ENCODE results near the gene PCLO.

The PCLO gene

GRCh38 chr7:82818171-82818570, 344.5 kb downstream of the PCLO start:
- no peak for DNase-seq

GRCh38 chr7:82816272-82816671, 346.4 kb downstream of the PCLO start:
- DNase-seq, result no peak

- DNase-seq, result no peak
These were observed 352.0 kb downstream of the PCLO start for GRCh38 chr7:82810558-82811259.

DNA sequence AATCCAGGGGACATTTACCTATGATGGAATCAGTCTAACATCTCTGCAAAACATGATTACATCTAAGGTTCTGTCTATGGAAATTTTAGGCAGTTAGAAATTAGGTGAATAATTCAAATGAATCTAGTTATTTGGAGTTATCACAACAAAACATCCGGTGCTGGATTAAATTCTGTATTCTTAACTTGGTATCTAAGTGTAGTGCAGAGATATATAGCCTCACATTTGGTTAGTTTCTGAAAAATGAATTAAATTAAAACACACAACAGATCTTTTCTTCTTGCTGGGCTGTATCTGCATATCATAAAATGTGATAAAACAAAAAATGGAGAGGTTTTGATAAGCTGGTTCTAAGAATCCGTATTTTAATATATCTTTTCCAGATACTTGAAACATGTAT, 354.1 kb downstream of the PCLO start:
- no peak for DNase-seq

DNA sequence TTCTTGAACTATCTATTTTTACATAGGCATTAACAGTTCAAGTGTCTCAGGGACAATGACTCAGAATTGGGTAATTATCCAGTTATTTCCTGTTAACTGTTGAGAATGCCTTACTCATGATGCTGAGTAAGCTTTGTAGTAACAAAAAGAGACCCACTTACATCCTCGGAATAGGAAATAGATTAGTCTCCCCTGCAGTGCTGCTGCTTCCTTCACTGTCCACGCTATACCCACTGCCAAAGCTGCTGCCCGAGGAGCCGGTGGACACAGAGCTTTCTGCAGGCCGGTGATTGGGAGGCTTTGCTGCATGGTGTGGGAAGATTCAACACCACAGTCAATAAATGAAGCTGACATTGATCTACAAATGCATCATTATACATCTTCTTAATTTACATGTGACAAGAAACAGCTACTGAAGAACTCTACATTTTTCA, 357.1 kb downstream of the PCLO start:
- DNase-seq, result no peak

DNA sequence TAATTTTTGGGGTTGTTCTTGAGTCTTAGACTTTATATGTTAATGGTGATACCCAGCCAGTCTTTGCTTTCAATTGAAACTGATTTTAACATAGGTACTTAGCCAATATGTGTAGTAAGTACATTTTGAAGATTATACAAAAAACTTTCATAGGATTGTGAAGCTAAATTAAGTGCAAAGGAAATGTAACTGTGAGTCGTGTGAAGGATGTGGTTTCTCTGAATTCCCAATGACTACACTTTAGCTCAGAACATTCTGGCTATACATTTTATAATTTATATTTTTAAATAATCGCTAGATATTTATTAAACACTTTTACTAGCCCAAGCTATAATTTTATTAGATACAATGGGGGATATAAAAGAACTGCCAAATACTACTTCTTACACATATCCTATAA, 359.3 kb downstream of the PCLO start:
- no peak for DNase-seq

GRCh38 chr7:82789883-82790609, 372.6 kb downstream of the PCLO start:
- no peak for DNase-seq

DNA sequence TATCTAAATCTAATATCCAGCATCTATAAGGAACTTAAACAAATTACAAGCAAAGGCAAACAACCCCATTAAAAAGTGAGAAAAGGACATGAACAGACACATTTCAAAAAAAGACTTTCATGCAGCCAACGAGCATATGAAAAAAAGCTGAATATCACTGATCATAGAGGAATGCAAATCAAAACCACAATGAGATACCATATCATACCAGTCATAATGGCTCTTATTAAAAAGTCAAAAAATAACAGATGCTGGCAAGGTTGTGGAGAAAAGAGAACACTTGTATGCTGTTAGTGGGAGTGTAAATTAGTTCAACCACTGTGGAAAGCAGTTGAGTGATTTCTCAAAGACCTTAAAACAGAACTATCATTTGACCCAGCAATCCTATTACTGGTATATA, 384.7 kb downstream of the PCLO start:
- DNase-seq, result no peak

DNA sequence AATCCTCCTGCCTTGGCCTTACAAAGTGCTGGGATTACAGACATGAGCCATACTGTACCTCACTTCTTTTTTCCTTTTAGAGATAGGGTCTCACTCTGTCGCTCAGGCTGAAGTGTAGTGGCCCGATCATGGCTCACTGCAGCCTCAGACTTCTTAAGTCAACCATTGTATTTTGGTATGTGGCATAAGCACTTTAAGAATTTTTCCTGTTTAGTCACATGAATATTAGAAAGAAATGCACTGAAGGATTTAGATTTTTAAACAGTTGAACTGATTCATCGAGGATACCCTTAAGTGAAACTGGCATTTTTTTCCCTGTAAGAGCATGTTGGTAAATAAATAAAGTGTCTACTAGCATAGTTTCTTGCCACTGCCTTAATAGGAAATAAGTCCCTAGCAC, 399.8 kb downstream of the PCLO start:
- DNase-seq, result no peak

DNA sequence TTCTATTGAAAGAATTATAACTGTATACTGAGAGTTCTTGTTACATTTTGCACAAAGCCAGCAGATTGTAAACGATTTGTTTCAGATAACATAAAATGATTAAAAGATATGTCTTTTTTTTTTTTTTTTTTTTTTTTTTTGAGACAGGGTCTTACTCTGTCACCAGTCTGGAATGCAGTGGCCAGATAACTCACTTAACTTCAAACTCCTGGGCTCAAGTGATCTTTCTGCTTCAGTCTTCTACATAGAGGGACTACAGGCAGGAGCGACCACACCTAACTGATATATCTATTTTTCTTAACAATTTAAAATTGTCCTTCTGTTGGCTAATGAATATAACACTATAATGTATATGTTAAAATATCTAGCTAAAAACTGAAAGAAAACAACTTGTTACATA, 401.9 kb downstream of the PCLO start:
- no peak for DNase-seq

GRCh38 chr7:82760074-82760473, 402.6 kb downstream of the PCLO start:
- no peak for DNase-seq

DNA sequence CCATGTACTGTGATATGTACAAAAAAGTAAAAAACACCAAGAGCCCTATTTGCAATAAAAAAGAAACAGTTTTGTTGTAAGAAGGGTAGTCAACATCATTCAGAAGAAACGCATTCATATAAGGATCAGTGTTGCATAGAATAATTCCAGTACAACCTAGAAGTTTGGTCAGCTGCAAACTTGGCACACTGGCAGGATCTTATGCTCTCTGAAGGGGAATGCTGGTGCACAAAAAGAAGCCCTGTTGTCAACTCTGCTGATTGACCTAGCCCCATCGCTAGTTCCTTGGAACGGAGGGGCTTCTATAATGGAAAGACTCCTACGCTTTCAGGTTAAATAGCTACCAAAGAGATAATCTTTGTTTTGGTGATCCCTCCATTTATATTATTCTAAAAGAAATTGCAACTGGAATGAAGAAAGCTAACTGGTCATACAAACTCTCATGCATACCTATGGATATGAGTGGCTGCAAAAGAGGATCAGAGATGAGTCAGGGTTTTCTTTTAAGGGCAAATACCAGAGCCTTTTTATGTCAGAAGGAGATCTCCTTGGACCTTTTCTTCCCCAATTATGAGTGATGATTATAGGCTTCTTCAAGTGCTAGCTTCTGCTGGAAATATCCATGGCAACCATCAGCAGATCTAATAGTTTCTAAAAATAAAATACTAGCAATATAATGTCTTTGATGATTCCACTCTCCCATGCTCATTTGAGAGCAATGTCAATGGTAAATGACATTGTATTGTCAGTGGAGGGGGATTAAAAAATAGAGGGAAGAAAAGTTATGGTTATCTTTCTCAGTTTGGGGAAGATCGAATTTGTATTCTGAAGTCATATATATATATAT, 406.8 kb downstream of the PCLO start:
- DNase-seq, result no peak

GRCh38 chr7:82750007-82750406, 412.7 kb downstream of the PCLO start:
- DNase-seq, result no peak

DNA sequence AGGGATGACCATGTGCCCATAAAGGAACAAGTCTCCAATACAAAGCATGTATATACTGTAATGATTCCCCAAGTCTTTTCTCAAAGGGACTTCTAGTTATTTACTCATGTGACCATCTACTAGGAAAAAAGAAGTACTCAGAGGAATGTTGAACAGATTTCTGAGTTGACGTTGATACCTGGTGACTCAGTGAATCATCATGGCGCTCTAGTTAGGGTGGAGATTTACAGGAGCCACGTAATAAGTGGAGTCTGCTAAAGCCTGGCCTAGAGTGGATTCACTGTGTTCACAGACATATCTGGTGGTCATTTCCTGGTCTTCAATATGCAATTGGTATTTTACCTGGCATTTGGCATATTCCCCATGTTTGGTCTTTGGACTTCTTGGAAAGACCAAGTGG, 416.9 kb downstream of the PCLO start:
- no peak for DNase-seq

DNA sequence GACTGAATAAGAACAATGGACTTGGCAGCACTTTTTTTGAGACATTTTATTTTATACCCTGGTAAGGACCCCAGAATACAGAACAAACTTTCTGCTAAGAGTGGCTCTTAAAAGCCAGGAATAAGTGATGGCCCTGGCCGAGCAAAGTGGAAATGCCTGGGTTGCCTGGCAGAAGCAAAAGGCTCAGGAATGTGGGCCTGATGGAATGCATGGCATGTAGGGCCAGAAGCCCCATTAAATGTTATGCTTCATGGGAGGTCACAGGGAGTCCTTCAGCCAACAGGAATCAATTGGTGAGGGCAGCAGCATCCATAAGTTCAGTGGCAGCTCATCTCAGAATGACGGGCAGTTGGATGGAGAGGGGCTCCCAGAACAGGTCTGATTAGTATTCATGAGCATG, 417.6 kb downstream of the PCLO start:
- no peak for DNase-seq

DNA sequence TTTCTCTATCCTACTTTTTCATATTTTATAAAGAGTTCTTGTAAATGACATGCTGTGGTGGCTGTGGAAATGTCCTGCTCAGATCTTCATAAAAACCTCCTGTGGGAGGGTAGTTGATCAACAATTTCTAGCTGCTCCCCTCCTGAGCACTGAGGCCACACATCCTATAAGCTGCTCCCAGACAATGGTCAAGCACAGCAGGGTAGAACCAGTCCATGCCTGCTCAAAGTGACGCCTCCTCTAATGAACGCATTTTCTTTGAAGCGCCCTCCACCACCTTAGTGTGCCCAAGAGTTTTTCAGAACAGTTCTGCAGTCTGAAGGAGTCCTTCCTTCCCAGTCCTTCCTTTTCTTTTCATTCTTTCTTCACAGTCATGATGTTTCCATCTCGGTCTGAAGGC, 420.5 kb downstream of the PCLO start:
- no peak for DNase-seq

GRCh38 chr7:82741493-82741892, 421.2 kb downstream of the PCLO start:
- no peak for DNase-seq

GRCh38 chr7:82740246-82740848, 422.3 kb downstream of the PCLO start:
- no peak for DNase-seq

GRCh38 chr7:82736633-82737032, 426.1 kb downstream of the PCLO start:
- DNase-seq, result no peak

DNA sequence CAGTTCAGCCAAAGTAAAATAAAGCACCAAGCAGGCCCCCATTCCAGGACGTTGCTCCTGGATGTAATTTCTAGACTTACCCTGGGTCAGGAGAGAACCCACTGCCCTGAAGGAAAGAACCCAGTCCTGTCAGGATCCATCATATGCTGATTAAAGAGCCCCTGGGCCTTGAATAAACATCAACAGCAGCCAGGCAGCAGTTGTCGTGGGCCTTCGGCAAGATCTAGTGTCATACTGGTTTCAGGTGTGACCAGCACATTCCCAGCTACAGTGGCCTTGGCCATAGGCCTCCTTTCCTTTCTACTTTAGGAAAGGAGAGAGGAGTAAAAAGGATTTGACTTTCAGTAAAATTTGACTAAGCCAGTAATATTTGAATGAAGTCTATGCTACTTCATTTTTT, 430.0 kb downstream of the PCLO start:
- DNase-seq, result no peak

GRCh38 chr7:82729172-82730030, 433.3 kb downstream of the PCLO start:
- DNase-seq, result no peak

GRCh38 chr7:82726038-82726800, 436.5 kb downstream of the PCLO start:
- DNase-seq, result no peak
